Posterior cingulate gyrus (tissue), 11 donors: ENCODE data around the gene RPL9.
"Not testable (repeated sequence)": the region's sequence is repeated elsewhere in the genome, so short reads cannot be mapped to it uniquely, and the experiment has no call there.

Source experiments
- DNase-seq, 10 donors: peaks; one replicate each; pipeline versions ENCODE4 v3.0.0 to v3.0.0-alpha.2; 2020 to 2021; ENCODE audit warnings: mixed read lengths in 3 of 10
- intact Hi-C: fragments of 100-400 bp; cut with DNase I; formaldehyde crosslinking; loops from one replicate; pipeline ENCODE4 v1.15.1; 2023

Gene RPL9

DNA sequence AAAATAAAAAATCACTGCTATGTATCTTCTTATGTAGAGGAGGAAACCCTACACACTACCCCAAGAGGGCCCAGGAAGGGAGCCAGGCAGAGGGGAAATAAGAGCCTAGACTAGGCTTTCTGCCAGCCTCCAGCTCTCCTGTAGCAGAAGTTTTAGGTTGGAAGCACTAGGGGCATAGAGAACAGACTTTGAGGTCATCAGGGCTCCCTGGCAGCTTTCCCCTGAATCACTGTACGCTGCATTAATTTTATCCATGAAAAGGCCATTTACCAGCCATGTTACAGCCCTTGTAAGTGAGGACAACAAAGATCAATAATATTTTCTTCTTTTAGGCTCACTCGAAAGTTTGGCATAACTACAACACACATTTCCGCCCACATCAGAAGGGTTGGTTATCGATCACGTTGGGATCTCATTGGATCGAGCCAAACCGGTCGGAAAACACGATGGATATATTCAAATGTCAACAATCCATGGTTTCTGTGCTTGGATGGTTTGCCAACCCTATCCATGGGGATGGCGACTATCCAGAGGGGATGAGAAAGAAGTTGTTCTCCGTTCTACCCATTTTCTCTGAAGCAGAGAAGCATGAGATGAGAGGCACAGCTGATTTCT, 24.7 kb downstream of the RPL9 start:
- intact Hi-C loops = no loop called here
- no peak for DNase-seq

GRCh38 chr4:39429476-39430334, 29.0 kb downstream of the RPL9 start:
- intact Hi-C loops = no loop called here
- no peak for DNase-seq

DNA sequence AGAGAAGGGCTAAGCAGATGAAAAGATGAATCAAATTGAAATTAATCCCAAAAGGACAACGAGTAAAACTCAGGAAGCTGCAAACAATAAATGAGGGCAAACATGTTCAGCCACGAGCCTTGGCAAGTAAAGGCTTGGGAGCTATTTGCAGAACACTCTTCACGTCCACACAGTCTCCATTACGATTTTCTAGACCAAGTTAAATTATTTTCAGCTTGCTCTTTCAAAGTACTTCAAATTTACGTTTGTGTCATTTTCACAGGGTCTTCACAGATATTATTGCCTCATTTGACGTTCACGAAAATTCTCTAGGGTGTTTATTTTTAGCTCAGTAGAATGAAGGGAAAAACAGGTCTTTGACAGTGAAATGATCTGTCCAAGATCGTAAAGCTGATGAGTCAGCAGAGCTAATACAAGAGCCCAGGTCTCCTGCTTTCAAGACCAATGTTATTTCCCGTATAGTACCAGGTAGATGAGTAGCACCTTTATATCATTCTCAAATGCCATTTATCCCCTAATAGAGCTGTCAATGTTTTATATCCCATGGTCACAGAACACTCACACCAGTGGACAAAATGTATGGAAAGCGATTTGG, 31.1 kb downstream of the RPL9 start:
- intact Hi-C loops = no loop called here

DNA sequence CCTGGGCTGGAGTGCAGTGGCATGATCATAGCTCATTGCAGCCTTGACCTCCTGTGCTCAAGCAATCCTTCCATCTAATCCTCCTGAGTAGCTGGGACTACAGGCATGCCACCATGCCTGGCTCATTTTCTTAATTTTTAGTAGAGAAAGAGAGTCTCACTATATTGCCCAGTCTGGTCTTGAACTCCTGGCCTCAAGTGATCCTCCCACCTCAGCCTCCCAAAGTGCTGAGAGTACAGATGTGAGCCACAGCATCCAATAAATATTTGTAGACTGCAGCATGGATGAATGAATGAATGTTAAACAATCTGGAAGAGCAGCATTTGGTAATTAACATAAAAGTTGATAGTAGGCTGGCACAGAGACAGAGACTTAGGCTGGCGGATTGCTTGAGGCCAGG, 32.0 kb downstream of the RPL9 start:
- DNase-seq = no peak
- intact Hi-C loops = no loop called here

More for the DNA sequence above, 31.1 kb downstream of the RPL9 start:
- no peak for DNase-seq

DNA sequence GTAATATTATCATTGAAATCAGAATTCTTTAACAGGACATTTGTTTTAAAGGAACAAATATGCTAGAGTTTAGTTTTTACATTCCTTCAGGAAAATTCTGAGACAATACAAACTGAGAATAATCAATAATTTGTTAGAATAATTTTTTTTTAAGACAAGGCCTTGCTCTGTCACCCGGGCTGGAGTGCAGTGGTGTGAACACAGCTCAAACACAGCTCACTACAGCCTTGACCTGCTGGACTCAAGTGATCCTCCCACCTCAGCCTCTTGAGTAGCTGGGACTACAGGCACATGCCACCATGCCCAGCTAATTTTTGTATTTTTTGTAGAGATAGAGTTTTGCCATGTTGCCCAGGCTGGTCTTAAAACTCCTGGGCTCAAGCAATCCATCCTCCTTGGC, 33.4 kb downstream of the RPL9 start:
- DNase-seq, intact Hi-C loops: not testable (repeated sequence)

DNA sequence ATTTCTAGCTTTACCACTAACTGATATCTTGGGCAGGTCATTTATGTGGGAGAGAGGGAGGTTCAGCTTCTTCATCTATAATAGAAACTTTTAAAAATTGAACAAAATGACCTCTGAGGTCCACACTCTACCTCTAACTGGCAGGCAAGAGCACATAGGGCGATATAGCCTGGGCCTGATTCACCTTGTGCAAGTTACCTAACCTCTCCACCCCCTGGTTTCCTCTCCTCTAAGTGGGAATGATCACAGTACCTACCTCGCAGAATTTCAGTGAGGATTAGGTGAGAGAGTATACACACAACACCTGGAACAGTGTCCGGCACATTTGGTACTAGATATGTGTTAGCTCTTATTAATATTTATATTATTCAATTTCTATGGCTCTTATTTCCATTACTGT, 36.5 kb downstream of the RPL9 start:
- intact Hi-C loops = no loop called here
- no peak for DNase-seq

GRCh38 chr4:39415678-39416283, 42.9 kb downstream of the RPL9 start:
- no peak for DNase-seq
- intact Hi-C loops = no loop called here

GRCh38 chr4:39411561-39411960, 47.2 kb downstream of the RPL9 start:
- DNase-seq, intact Hi-C loops: not testable (repeated sequence)

GRCh38 chr4:39410415-39410814, 48.3 kb downstream of the RPL9 start:
- intact Hi-C loops = no loop called here
- DNase-seq = no peak

DNA sequence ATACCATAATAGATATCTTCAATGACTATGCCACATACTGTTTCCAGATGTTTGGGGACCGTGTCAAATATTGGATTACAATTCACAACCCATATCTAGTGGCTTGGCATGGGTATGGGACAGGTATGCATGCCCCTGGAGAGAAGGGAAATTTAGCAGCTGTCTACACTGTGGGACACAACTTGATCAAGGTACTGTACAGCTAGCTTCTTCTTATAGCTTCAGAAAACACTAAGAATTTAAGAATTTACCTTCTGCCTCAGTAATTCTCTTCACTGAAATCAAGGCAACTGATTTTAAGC, 51.2 kb downstream of the RPL9 start:
- DNase-seq = no peak
- intact Hi-C loops = no loop called here

GRCh38 chr4:39406763-39407583, 51.7 kb downstream of the RPL9 start, which contains the start of gene KLB:
KLB (plus strand) TSS chr4:39406930; CDS start chr4:39406950, 20 bp downstream.
- DNase-seq = no peak
- intact Hi-C loops = no loop called here
